Fibroblast of pulmonary artery (primary cell): ENCODE results near the gene ADARB2.

ENCODE experiments used
- DNase-seq: peaks from one replicate; pipeline ENCODE4 v3.0.0-alpha.2; 2010; ENCODE audit warnings: low read depth
- H3K4me3 ChIP-seq: replicated peaks from 2 replicates; pipeline ENCODE4 v1.5.1; 2011; ENCODE audit warnings: low read depth, mild to moderate bottlenecking, control low read depth, low read length, moderate library complexity
- TF ChIP-seq, protein P1 (sequence below): IDR thresholded peaks from 2 replicates; pipeline ENCODE4 v1.5.1; 2011; ENCODE audit warnings: mild to moderate bottlenecking, control low read depth, low read length, inconsistent platforms; ENCODE audit errors: missing control alignments

Gene ADARB2

GRCh38 chr10:1473874-1474273 is 263.5 kb downstream of the ADARB2 start:
- no peak overlapping the region for H3K4me3 ChIP-seq
- TF ChIP-seq, protein P1, sequence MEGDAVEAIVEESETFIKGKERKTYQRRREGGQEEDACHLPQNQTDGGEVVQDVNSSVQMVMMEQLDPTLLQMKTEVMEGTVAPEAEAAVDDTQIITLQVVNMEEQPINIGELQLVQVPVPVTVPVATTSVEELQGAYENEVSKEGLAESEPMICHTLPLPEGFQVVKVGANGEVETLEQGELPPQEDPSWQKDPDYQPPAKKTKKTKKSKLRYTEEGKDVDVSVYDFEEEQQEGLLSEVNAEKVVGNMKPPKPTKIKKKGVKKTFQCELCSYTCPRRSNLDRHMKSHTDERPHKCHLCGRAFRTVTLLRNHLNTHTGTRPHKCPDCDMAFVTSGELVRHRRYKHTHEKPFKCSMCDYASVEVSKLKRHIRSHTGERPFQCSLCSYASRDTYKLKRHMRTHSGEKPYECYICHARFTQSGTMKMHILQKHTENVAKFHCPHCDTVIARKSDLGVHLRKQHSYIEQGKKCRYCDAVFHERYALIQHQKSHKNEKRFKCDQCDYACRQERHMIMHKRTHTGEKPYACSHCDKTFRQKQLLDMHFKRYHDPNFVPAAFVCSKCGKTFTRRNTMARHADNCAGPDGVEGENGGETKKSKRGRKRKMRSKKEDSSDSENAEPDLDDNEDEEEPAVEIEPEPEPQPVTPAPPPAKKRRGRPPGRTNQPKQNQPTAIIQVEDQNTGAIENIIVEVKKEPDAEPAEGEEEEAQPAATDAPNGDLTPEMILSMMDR: no peak
- no peak for DNase-seq

GRCh38 chr10:1472178-1472958 is 265.0 kb downstream of the ADARB2 start:
- H3K4me3 ChIP-seq: no peak overlapping the region
- TF ChIP-seq, protein P1: no peak
- no peak for DNase-seq

GRCh38 chr10:1468811-1469210 is 268.5 kb downstream of the ADARB2 start:
- no peak for DNase-seq
- TF ChIP-seq, protein P1: no peak
- no peak overlapping the region for H3K4me3 ChIP-seq

DNA sequence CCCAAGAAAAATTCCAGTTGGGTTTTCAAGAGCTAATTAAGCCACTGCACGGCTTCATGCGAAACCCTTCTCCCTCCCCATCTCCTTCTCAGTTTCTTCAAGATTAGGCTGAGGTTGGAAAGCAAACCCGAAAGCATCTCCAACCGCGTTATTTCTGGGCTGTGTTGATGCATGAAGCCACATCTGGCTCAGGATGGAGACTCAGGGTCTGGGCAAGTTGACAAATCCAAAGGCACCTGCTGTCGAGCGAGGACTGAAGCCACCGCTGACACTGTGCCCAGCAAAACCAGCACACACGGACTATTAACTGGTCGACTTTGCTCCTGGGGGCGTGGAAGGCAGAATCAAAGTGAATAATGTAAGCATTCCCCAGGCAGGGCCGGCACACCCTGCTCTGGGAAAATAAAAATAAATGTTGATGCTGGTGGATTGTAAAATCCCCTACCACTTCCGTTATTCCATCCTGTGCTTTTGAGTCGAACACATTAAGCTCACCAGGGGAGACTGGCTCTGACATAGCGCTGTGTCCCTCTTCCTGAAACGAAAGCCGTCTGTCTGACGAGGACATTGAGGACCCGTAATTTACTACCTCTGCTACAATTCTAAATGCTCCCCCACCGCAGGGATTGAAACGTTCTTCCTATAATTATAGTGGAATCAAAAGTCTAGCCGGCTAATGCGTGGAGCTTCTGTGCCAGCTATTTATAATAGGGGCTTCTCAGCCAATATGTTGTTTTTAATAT is 269.8 kb downstream of the ADARB2 start:
- TF ChIP-seq, protein P1: no peak
- DNase-seq: no peak
- no peak overlapping the region for H3K4me3 ChIP-seq

DNA sequence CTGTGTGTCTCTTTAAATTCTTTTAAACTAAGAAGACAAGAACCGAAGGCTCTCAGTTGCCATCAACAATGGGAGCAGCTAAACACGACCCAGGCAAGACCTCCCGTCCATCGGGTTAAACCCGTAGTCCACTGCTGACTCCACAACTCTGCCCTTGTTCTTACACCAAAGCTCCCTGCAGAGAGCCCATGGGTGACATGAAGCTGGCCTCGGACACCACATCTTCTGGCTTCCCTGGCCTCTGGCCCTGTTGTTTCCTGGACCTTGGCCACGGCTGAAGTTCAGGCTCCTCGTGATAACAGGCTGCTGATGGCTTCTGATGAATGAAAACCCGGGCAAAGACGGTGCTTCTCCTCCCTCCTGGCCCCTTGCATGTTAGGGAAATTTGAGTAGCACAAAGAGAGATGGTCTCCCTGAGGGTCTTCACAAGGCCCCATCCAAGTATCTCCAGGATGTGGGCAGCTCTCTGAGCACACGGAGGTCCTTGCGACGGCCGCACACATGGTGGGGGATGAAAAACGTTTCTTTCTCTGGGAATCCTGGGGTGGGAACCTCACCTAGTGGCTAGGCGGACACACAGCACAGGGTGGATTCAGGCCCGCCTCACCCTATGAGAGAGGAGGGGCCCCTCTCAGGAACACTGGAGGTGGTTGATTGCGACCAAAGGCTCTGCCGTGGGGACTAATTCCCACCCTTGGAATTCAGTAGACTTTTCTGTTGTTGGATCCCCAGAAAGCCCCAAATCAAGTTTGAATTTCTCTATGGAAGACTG is 271.1 kb downstream of the ADARB2 start:
- no peak for DNase-seq
- H3K4me3 ChIP-seq: no peak overlapping the region
- TF ChIP-seq, protein P1: no peak

DNA sequence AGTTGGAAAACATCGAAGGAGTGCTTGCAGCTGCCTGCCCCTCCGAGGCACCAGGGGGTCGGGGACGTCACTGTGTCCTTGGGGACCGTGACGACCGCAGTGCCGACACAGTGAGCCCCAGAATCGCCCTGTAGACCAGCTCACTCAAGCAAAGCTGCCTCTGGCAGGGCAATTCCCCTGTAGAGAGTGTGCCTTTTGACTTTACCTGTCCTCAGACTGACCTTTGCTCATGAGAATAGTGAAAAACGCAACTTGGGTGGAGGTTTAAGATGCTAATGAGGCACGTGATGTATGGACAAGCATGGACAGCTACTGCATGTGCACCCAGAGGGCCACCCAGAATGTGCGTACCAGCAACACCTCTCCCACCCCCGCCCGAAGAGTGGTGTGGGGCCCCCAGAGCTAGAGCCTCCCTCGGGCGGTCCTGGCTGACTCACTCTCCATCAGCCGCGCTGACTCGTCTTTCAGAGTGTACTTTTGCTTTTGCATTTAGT is 271.9 kb downstream of the ADARB2 start:
- no peak for DNase-seq
- TF ChIP-seq, protein P1: no peak
- no peak overlapping the region for H3K4me3 ChIP-seq
